Hepatic stellate cell (primary cell): ENCODE results near the gene GPATCH3.
"Not testable (repeated sequence)": the region's sequence is repeated elsewhere in the genome, so short reads cannot be mapped to it uniquely, and the experiment has no call there.

Source experiments
- DNase-seq: peaks from one replicate; pipeline ENCODE4 v3.0.0; 2011; ENCODE audit warnings: low spot score

The GPATCH3 gene

GRCh38 chr1:26900001-26900814 lies at the start of gene GPATCH3:
Gene GPATCH3, minus strand, starts transcription at chr1:26900467. Its CDS starts 25 bp downstream, at chr1:26900442.
- DNase-seq = peak; percentile 93

GRCh38 chr1:26949926-26950319 lies 49.7 kb upstream of the GPATCH3 start:
- DNase-seq = no peak

GRCh38 chr1:26949266-26949925 lies 49.1 kb upstream of the GPATCH3 start:
- no peak for DNase-seq

GRCh38 chr1:26948725-26949057 lies 48.4 kb upstream of the GPATCH3 start:
- not testable (repeated sequence) for DNase-seq

- no peak for DNase-seq
Observed at GRCh38 chr1:26946270-26946669, 46.0 kb upstream of the GPATCH3 start.

- DNase-seq = no peak
Observed at GRCh38 chr1:26945728-26946127, 45.5 kb upstream of the GPATCH3 start.

GRCh38 chr1:26945138-26945537 lies 44.9 kb upstream of the GPATCH3 start:
- no peak for DNase-seq

GRCh38 chr1:26942656-26943055 lies 42.4 kb upstream of the GPATCH3 start:
- DNase-seq = no peak

- DNase-seq = no peak
Observed at GRCh38 chr1:26941311-26941710, 41.0 kb upstream of the GPATCH3 start.

- DNase-seq = no peak
Observed at GRCh38 chr1:26938659-26939025, 38.4 kb upstream of the GPATCH3 start.

- no peak for DNase-seq
Observed at GRCh38 chr1:26938004-26938658, 37.9 kb upstream of the GPATCH3 start.

- DNase-seq = no peak
Observed at GRCh38 chr1:26936823-26937222, 36.6 kb upstream of the GPATCH3 start.

GRCh38 chr1:26932531-26932930 lies 32.3 kb upstream of the GPATCH3 start:
- no peak for DNase-seq

- DNase-seq = no peak
Observed at GRCh38 chr1:26923711-26924110, 23.4 kb upstream of the GPATCH3 start.

- DNase-seq = no peak
Observed at GRCh38 chr1:26922901-26923300, 22.6 kb upstream of the GPATCH3 start.

- no peak for DNase-seq
Observed at GRCh38 chr1:26922431-26922729, 22.1 kb upstream of the GPATCH3 start.

- DNase-seq = peak; percentile 97
Observed at GRCh38 chr1:26921540-26922430, 21.5 kb upstream of the GPATCH3 start, which contains the start of gene NUDC. Gene NUDC, plus strand, starts transcription at chr1:26921743. Its CDS starts 106 bp downstream, at chr1:26921849.

- DNase-seq = no peak
Observed at GRCh38 chr1:26921126-26921539, 20.9 kb upstream of the GPATCH3 start.

GRCh38 chr1:26915204-26915842 lies 15.1 kb upstream of the GPATCH3 start:
- no peak for DNase-seq

- DNase-seq = no peak
Observed at GRCh38 chr1:26913754-26914619, 13.7 kb upstream of the GPATCH3 start, which contains the start of gene NR0B2. Gene NR0B2, minus strand, starts transcription at chr1:26913975. Its CDS starts 35 bp downstream, at chr1:26913940.

GRCh38 chr1:26913389-26913753 lies 13.1 kb upstream of the GPATCH3 start:
- no peak for DNase-seq
